RWPE2 (cell line): ENCODE results near the gene ADPRM.

ENCODE experiments used
- ATAC-seq: fragments of 200-7000 bp; cut with Tn5 transposase; 3 replicates; pipeline ENCODE4 v1.9.1; 2021; ENCODE audit warnings: low read depth
- DNase-seq: peaks from one replicate; pipeline ENCODE4 v3.0.0-alpha.2; 2020; ENCODE audit warnings: low spot score
- H3K27ac ChIP-seq: fragments of 450-650 bp; 2 replicates; pipeline ENCODE4 v1.5.1; 2017; ENCODE audit warnings: mild to moderate bottlenecking; ENCODE audit not compliant: poor library complexity, severe bottlenecking
- H3K27me3 ChIP-seq: fragments of 250-450 bp; sonication (Bioruptor Pico); 2 replicates; pipeline ENCODE4 v1.5.1; 2021; ENCODE audit warnings: mild to moderate bottlenecking, moderate library complexity; ENCODE audit not compliant: insufficient read depth, poor library complexity, severe bottlenecking
- H3K36me3 ChIP-seq: fragments of 250-450 bp; sonication (Bioruptor Pico); 2 replicates; pipeline ENCODE4 v1.5.1; 2020; ENCODE audit warnings: low read depth, mild to moderate bottlenecking, moderate library complexity
- H3K4me1 ChIP-seq: fragments of 250-450 bp; sonication (Bioruptor Pico); 2 replicates; pipeline ENCODE4 v1.5.1; 2021; ENCODE audit warnings: mild to moderate bottlenecking, moderate library complexity; ENCODE audit not compliant: insufficient read depth, poor library complexity, severe bottlenecking
- H3K4me3 ChIP-seq: fragments of 250-450 bp; sonication (Bioruptor Pico); 2 replicates; pipeline ENCODE4 v1.5.1; 2021; ENCODE audit warnings: mild to moderate bottlenecking, moderate library complexity; ENCODE audit not compliant: severe bottlenecking
- H3K9me3 ChIP-seq: fragments of 250-450 bp; sonication (Bioruptor Pico); 2 replicates; pipeline ENCODE4 v1.5.1; 2021; ENCODE audit warnings: mild to moderate bottlenecking, moderate library complexity; ENCODE audit not compliant: severe bottlenecking
- CTCF ChIP-seq: fragments of 450-650 bp; IDR thresholded peaks from one replicate; pipeline ENCODE4 v1.5.1; 2017; ENCODE audit warnings: mild to moderate bottlenecking, moderate library complexity; ENCODE audit not compliant: poor library complexity, severe bottlenecking

Gene ADPRM

GRCh38 chr17:10651927-10652326 lies 45.5 kb upstream of the ADPRM start:
- Histone ChIP-seq H3K36me3 (no peaks in the 10 kb centered on the region), H3K9me3 (no peaks in the 10 kb centered on the region), H3K27me3 (no peaks in the 10 kb centered on the region), H3K27ac (no peak overlapping the region), H3K4me1 (no peaks in the 10 kb centered on the region), H3K4me3 (no peak overlapping the region)
- DNase-seq: no peak
- ATAC-seq: no peak
- TF ChIP-seq CTCF: no peak

DNA sequence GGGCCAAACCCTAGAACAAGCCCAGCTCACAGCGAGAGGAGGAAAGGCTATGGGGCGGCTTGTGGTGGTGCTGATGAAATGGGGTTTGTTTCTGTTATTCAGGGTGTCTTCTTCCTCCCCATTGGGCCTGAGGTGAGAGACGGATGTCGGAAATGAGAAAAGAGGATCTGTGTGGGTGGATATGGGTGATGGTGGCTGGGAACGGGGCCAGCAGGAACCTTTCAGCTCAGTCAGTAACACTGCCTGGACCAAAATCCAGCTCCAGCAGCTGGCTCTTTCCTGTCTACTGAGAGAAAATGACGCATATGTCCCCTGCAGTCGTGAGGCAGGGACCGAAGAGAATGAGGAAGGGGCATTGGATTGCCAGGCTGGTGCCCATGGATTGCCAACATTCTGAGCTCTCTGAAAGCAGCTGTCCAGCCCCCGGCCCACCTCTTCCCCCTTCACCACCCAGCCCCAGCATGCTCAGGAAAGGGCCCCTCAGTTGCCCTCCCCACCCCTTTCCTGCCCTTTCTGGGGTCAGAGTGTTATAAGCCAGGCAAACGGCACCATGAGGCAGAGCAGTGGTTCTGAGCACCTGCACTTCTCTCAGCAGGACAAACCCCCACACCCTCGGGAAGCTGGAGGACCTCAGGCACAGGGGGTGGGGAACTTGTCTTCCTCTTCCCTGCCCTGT lies 44.3 kb upstream of the ADPRM start:
- Histone ChIP-seq H3K9me3 (no peaks in the 10 kb centered on the region), H3K36me3 (no peaks in the 10 kb centered on the region), H3K27me3 (no peaks in the 10 kb centered on the region), H3K4me3 (no peak overlapping the region), H3K27ac (no peak overlapping the region), H3K4me1 (no peaks in the 10 kb centered on the region)
- DNase-seq: no peak
- no peak; the same call in 2 of the 3 replicates for ATAC-seq
- no peak for TF ChIP-seq CTCF

- no peaks in the 10 kb centered on the region for H3K9me3 ChIP-seq
- ATAC-seq (no peak), DNase-seq (no peak)
- no peak for TF ChIP-seq CTCF
- no peak overlapping the region for H3K27ac ChIP-seq
- H3K4me1 ChIP-seq: no peaks in the 10 kb centered on the region
- H3K4me3 ChIP-seq: no peak overlapping the region
- H3K27me3 ChIP-seq: no peaks in the 10 kb centered on the region
- no peaks in the 10 kb centered on the region for H3K36me3 ChIP-seq
Observed at GRCh38 chr17:10653987-10654386, 43.4 kb upstream of the ADPRM start.

GRCh38 chr17:10657148-10657547 lies 40.2 kb upstream of the ADPRM start, which contains the start of gene MYH3:
TSS of gene MYH3 (minus strand) at chr17:10657309. CDS start at chr17:10655064, 2,245 bp downstream.
- no peak within 1 kb of the TSS for H3K4me3 ChIP-seq
- no peaks in the 10 kb centered on the region for H3K9me3 ChIP-seq
- no peak within 1 kb of the TSS for H3K27ac ChIP-seq
- no peaks in the 10 kb centered on the region for H3K27me3 ChIP-seq
- H3K4me1 ChIP-seq: no peaks in the 10 kb centered on the region
- no peak for TF ChIP-seq CTCF
- ATAC-seq (no peak), DNase-seq (no peak)
- no peaks in the 10 kb centered on the region for H3K36me3 ChIP-seq

- Histone ChIP-seq H3K27ac (no peak overlapping the region), H3K4me1 (no peaks in the 10 kb centered on the region), H3K27me3 (no peaks in the 10 kb centered on the region), H3K4me3 (no peak overlapping the region), H3K36me3 (no peaks in the 10 kb centered on the region), H3K9me3 (no peaks in the 10 kb centered on the region)
- no peak for TF ChIP-seq CTCF
- no peak for ATAC-seq
- no peak for DNase-seq
Observed at GRCh38 chr17:10657879-10658278, 39.5 kb upstream of the ADPRM start.
